Activated CD8-positive, alpha-beta memory T cell treated with anti-CD3 and anti-CD28 coated beads for 4 hours (primary cell): ENCODE measurements around the gene MTOR.
"Not testable (repeated sequence)": the region's sequence is repeated elsewhere in the genome, so short reads cannot be mapped to it uniquely, and the experiment has no call there.

Experiments used
- DNase-seq, 2 donors: peaks; one replicate each; pipeline ENCODE4 v3.0.0-alpha.2; 2020; ENCODE audit warnings: low read depth in 2 of 2

Gene MTOR

GRCh38 chr1:11280719-11281376 is 18.5 kb upstream of the MTOR start:
- no peak for DNase-seq

DNA sequence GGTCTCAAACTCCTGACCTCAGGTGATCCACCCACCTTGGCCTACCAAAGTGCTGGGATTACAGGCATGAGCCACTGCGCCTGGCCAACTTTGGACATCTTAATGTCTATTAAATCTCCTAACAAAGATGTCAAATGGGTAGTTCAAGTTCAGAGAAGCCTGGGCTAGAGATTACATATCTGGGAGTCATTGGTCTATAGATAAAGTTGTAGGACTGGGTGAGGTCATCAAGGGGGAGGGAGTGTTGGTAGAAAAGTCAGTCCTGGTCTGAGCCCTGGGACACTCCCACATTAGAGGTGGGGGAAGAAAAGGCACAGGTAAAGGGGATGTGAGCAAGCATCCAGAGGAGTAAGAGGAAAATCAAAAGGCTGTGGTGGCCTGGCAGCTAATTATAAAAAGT is 17.3 kb upstream of the MTOR start:
- no peak for DNase-seq

DNA sequence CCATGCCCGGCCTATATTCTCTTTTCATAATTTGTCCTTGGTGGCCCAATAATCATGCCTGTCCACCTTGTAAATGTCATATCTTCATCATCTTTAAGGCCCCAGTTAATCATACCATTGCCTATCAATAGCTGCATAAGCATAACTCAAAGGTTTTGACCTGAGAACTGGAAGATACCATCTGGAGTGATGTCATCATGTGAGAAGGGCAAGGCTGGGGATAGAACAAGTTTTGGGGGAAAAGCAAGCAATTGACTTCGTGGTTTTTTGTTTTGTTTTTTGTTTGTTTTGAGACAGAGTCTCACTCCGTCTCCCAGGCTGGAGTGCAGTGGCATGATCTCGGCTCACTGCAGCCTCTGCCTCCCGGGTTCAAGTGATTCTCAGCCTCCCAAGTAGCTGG is 16.8 kb upstream of the MTOR start:
- no peak for DNase-seq

GRCh38 chr1:11273595-11274234 is 11.4 kb upstream of the MTOR start:
- no peak for DNase-seq

DNA sequence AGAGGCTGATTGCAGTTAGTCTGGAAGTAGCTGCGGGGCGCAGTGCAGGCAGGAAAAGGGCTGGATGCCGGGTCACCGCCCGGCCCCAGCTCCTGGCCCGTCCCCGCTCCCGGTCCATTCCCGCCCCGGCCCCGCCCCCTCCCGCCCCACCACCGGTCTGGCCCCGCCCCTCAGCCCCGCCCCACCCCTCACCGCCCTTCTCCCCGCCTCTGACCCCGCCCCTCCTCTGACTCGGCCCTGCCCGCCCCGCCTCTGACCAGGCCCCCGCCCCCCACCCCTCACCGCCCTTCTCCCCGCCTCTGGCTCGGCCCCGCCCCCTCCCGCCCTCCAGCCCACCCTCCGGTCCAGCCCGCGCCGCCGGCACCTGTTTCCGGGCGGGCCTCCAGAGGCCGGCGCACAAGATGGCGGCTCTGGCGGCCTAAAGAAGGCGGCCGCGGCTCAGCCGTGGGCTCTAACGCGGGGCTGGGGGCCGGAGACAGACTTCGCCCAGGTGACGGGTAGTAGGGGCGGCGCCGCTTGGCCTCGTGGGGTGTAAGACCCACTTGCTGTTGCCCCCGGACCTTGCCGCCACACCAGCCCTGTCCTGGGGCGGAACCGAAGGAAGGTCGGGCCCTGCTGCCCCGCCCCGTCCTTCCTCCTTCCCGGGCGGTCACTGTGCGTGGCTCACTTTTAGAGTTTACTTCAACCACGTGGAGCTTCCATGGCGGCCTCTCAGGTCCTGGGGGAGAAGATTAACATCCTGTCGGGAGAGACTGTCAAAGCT is 10.7 kb upstream of the MTOR start, which contains the start of gene UBIAD1:
Gene UBIAD1 (plus strand): TSS at position 367 of the 763 bp plus-strand sequence. CDS start 334 bp downstream, at position 701.
- DNase-seq, result peak; percentile 65 to 80

- no peak for DNase-seq
Measured at GRCh38 chr1:11272544-11272831, 10.1 kb upstream of the MTOR start.

- DNase-seq, result not testable (repeated sequence)
Measured at GRCh38 chr1:11267350-11268337, 5.3 kb upstream of the MTOR start.

DNA sequence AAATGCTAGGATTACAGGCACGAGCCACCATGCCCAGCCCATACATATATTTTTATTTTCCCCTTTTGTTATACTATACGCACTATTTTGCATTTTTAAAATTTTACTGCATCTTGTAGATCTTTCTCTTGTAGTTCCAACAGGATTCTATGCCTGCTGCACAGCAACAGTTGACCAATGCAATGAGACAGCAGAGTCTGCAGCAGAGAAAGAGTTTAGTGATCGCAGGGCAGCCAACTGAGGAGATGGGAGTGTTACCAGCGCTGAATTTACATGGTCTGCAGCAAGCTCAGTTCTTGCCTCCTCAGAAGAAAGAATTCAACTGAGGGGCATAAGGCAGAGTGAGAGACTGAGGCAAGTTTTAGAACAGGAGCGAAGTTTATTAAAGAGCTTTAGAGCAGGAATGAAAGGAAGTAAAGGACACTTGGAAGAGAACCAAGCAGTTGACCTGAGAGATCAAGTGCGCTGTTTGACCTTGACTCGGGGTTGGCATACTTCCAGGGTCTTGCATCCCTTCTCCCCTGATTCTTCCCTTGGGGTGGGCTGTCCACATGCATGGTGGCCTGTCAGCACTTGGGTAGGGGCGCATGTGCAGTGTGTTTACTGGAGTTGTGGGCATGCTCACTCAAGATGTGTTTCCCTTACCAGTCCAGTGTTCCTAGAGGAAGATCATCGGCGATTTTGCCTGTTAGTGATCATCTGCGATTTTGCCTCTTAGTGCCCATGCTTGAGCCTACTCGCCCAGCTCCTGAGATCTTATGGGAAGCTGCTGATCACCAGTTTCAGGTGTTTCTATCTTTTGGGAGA is 4.1 kb upstream of the MTOR start:
- no peak for DNase-seq

GRCh38 chr1:11256299-11256698 is 6.1 kb downstream of the MTOR start:
- no peak for DNase-seq

DNA sequence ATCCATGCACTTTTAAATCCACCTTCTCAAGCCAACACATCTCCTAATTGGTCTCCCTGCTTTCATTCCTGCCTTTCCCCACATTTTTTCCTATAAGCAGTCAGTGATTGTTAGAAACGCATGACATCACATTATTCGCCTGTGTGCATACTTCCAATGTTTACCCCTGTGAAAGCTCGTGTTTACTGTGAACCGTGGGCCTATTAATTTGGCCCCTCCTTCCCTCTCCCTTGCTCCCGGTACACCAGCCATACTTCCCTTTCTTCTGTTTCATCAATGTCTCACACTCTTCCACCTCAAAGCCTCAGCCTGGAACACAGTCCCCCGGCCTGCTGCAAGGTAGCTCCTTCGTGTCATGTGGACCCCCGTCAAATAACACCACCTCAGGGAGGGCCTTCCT is 9.1 kb downstream of the MTOR start:
- DNase-seq, result no peak

- DNase-seq, result no peak
Measured at GRCh38 chr1:11252538-11252937, 9.8 kb downstream of the MTOR start.

- DNase-seq, result no peak
Measured at GRCh38 chr1:11248169-11248568, 14.2 kb downstream of the MTOR start.

- no peak for DNase-seq
Measured at GRCh38 chr1:11245904-11246719, 16.2 kb downstream of the MTOR start.

- DNase-seq, result no peak
Measured at GRCh38 chr1:11245248-11245647, 17.1 kb downstream of the MTOR start.

DNA sequence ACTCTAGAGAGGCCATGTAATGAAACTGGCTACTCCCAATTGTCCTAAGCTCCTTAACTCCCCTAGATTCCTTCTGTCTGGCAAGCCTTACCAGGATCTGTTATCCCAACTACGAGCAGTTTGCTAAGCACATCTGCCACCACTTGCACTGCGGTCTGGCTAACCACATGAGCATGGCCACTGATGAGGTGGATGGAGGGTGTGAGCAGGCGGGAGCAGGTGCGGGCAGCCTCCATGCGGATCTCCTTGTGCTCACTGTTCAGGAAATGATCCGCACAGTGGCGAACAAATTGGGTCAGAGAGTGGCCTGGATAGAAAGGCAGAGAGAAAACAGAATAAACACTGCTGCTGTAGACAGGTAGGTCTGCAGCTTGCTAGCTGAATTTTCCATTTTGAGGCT is 24.0 kb downstream of the MTOR start:
- DNase-seq, result no peak

- no peak for DNase-seq
Measured at GRCh38 chr1:11237356-11237755, 25.0 kb downstream of the MTOR start.

DNA sequence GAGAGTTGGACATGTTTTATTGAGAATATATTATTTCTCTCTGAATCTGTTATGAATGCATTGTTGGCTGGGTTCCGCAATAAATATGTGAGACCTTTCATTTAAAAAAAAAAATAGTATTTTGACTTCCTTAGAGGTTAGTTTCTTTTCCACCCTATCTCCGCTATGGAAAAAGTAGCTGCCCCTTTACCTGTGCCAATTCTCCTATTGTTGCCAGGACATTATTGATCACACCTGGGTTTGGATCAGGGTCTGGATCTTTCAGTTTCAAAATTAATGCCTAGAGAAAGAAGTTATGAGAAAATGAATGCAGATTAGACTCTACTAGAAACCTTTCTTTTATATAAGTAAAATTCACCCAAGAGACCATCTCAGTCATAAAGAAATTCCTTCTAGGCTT is 29.1 kb downstream of the MTOR start:
- DNase-seq, result no peak

GRCh38 chr1:11229203-11229602 is 33.1 kb downstream of the MTOR start:
- DNase-seq, result no peak

GRCh38 chr1:11227106-11228077 is 35.0 kb downstream of the MTOR start:
- DNase-seq, result no peak
